K562 (cell line): ENCODE results near the gene FAM234A. TPM values are rescaled to one million over a fixed set of nuclear protein-coding genes. Genes with fewer than 3 reads are reported as not detected.
"Not testable (repeated sequence)": the region's sequence is repeated elsewhere in the genome, so short reads cannot be mapped to it uniquely, and the experiment has no call there.

Experiments
- ATAC-seq: fragments of 200-7000 bp; cut with Tn5 transposase; 3 replicates; pipeline ENCODE4 v1.9.1; 2020; ENCODE audit warnings: moderate library complexity
- BruUV-seq: library from RNA; stranded (reverse); fragments of 400-500 nt; replicated peaks from 2 replicates; lab custom pipeline; 2021; lab: Mats Ljungman, UMichigan
- CTCF ChIA-PET: fragments of 300-600 bp; formaldehyde crosslinking; extraction: SDS; loops from one replicate; lab custom pipeline; 2021; ENCODE audit warnings: low intra/inter-chr PET ratio; lab: Yijun Ruan, JAX
- POLR2A ChIA-PET: fragments of 300-600, 350-650 bp; sonication (Branson Sonifier 250); formaldehyde crosslinking; extraction: SDS; loops from one replicate; lab custom pipeline; 2021; ENCODE audit warnings: antibody characterized with exemption, inconsistent platforms; lab: Yijun Ruan, JAX
- DNase-seq, 4 experiments: peaks; one replicate each; pipeline versions ENCODE4 v3.0.0 to v3.0.0-alpha.2; 2011 to 2018; ENCODE audit warnings: low spot score in 3 of 4, mixed read lengths in 3 of 4; ENCODE audit errors: extremely low read depth in 1 of 4
- FAIRE-seq: peaks from 2 replicates; lab custom pipeline; 2011; peaks lifted over from hg19 to GRCh38; lab: Jason Lieb, UNC
- H2AFZ ChIP-seq: 2 replicates; pipeline ENCODE4 v1.6.0; 2011; ENCODE audit warnings: low read depth, low read length, control low read depth, inconsistent platforms
- H3K27ac ChIP-seq: fragments of 200-600 bp; 3 replicates; pipeline ENCODE4 v1.8.0; 2011; ENCODE audit warnings: low read depth, mild to moderate bottlenecking, control low read depth, inconsistent platforms, low read length, moderate library complexity, mixed read lengths; ENCODE audit errors: extremely low read depth
- H3K27me3 ChIP-seq, 2 experiments: fragments of 300-600 bp in 1 of 2; 2 replicates in 1 of 2; 3 replicates in 1 of 2; pipeline versions ENCODE4 v1.6.0 to v1.8.0; 2011; ENCODE audit warnings: inconsistent platforms in 2 of 2, low read length in 2 of 2, mild to moderate bottlenecking in 1 of 2, mixed read lengths in 1 of 2, moderate library complexity in 1 of 2; ENCODE audit not compliant: control insufficient read depth in 2 of 2, insufficient read depth in 2 of 2
- H3K36me3 ChIP-seq: fragments of 300-600 bp; 3 replicates; pipeline ENCODE4 v1.8.0; 2011; ENCODE audit warnings: mild to moderate bottlenecking, low read length, inconsistent platforms; ENCODE audit not compliant: control insufficient read depth, insufficient read depth
- H3K4me1 ChIP-seq, 2 experiments: fragments of 200-600 bp in 1 of 2; replicated peaks in 1 of 2; 2 replicates in 1 of 2; 3 replicates in 1 of 2; pipeline versions ENCODE4 v1.5.1 to v1.8.0; 2011; ENCODE audit warnings: inconsistent platforms in 2 of 2, low read length in 2 of 2, mild to moderate bottlenecking in 1 of 2, mixed read lengths in 1 of 2, moderate library complexity in 1 of 2; ENCODE audit not compliant: control insufficient read depth in 2 of 2, insufficient read depth in 2 of 2
- H3K4me2 ChIP-seq: 2 replicates; pipeline ENCODE4 v1.6.1; 2011; ENCODE audit warnings: low read length, control low read depth, inconsistent platforms, mixed read lengths; ENCODE audit not compliant: insufficient read depth
- H3K4me3 ChIP-seq: fragments of 200-600 bp; sonication (generic), shearing (Covaris generic); 2 replicates; pipeline ENCODE4 v1.5.1; 2016; ENCODE audit warnings: control low read depth, inconsistent platforms
- H3K79me2 ChIP-seq: fragments of 200-600 bp; 3 replicates; pipeline ENCODE4 v1.8.0; 2011; ENCODE audit warnings: low read length, inconsistent platforms; ENCODE audit not compliant: control insufficient read depth, insufficient read depth
- H3K9ac ChIP-seq, 2 experiments: 2 replicates each; pipeline versions ENCODE4 v1.6.0 to v1.6.1; 2011; ENCODE audit warnings: low read depth in 2 of 2, low read length in 2 of 2, control low read depth in 1 of 2, inconsistent platforms in 1 of 2, mild to moderate bottlenecking in 1 of 2, mixed read lengths in 1 of 2; ENCODE audit not compliant: insufficient read depth in 1 of 2
- H3K9me1 ChIP-seq: one replicate; pipeline ENCODE4 v1.6.0; 2011; ENCODE audit warnings: inconsistent platforms, mild to moderate bottlenecking, low read length, moderate library complexity; ENCODE audit not compliant: control insufficient read depth, insufficient read depth
- H3K9me3 ChIP-seq: replicated peaks from 2 replicates; pipeline ENCODE4 v1.5.1; 2011; ENCODE audit warnings: low read depth, low read length, inconsistent platforms; ENCODE audit not compliant: control insufficient read depth, insufficient read depth
- H4K20me1 ChIP-seq: replicated peaks from 2 replicates; pipeline ENCODE4 v1.6.1; 2011; ENCODE audit warnings: low read length, inconsistent platforms, mixed read lengths; ENCODE audit not compliant: control insufficient read depth, insufficient read depth
- CBFB ChIP-seq: sonication (generic); formaldehyde crosslinking; IDR thresholded peaks from 2 replicates; pipeline ENCODE4 v1.4.0; 2020; ENCODE audit warnings: mild to moderate bottlenecking, missing genetic modification reagents
- WGBS: fragments of 100-300 bp; shearing (Covaris generic); methylation state at CpG from one replicate; pipeline ENCODE4 v1.1.6; 2016; ENCODE audit warnings: low coverage, mixed read lengths; ENCODE audit not compliant: insufficient coverage; ENCODE audit errors: missing lambda C conversion rate; 5-methylcytosine and 5-hydroxymethylcytosine counted together
- in situ Hi-C: fragments of 300-500 bp; cut with MboI; formaldehyde crosslinking; loops from 4 replicates; pipeline ENCODE4 v1.15.0; 2018; ENCODE audit warnings: inconsistent platforms, mixed read lengths
- intact Hi-C: fragments of 100-400 bp; cut with micrococcal nuclease; formaldehyde crosslinking; loops from 2 replicates; pipeline ENCODE4 v1.14.2; 2022
- polyA plus RNA-seq, 8 experiments: library from polyadenylated mRNA; depleted of rRNA in 4 of 8; stranded (reverse) in 5 of 8; unstranded in 3 of 8; fragments of >200 nt; fragmentation: Nextera tagmentation in 2 of 8; fragmentation: Illumina TruSeq in 1 of 8; extraction: Ambion mirVana in 2 of 8; extraction: Trizol in 1 of 8; gene quantifications; 2 replicates each; pipeline versions ENCODE4 v1.2.1 to v1.2.3, GENCODE V29; 2011 to 2014; ENCODE audit warnings: inconsistent platforms in 1 of 8, missing spikeins in 1 of 8
- total RNA-seq, 7 experiments: library from RNA; depleted of rRNA in 6 of 7; stranded (reverse); fragments of >200 nt in 6 of 7; fragmentation: Illumina TruSeq in 2 of 7; extraction: Trizol in 2 of 7; gene quantifications; 2 replicates each; pipeline versions ENCODE4 v1.2.1 to v1.2.3, GENCODE V29; 2011 to 2021; ENCODE audit warnings: low replicate concordance in 1 of 7
- TF ChIP-seq, protein P1 (sequence below), 3 experiments: fragments of 200-800 bp in 1 of 3; sonication (Bioruptor generic) in 1 of 3; sonication (generic) in 1 of 3; formaldehyde crosslinking in 1 of 3; IDR thresholded peaks; 2 replicates each; pipeline versions ENCODE4 v1.6.1 to v1.8.0; 2016 to 2022; ENCODE audit warnings: mild to moderate bottlenecking in 2 of 3, missing compliant biosample characterization in 2 of 3, missing genetic modification characterization in 2 of 3, missing genetic modification reagents in 1 of 3
- TF ChIP-seq, protein P2 (sequence below): sonication (generic); formaldehyde crosslinking; IDR thresholded peaks from 2 replicates; pipeline ENCODE4 v1.9.0; 2022; ENCODE audit warnings: mild to moderate bottlenecking, missing genetic modification reagents

The FAM234A gene
- total and polyA plus RNA-seq, 9 of the 15 experiments (the other 6 are each of a cell fraction or from before 2014, with no cell fraction given): 1.0 to 47.9 (median 15.0) TPM

GRCh38 chr16:267562-267961, 32.9 kb downstream of the FAM234A start:
- ATAC-seq, CTCF ChIA-PET, H3K9ac ChIP-seq, H3K27ac ChIP-seq, H3K36me3 ChIP-seq, H3K4me3 ChIP-seq, H2AFZ ChIP-seq, H3K4me2 ChIP-seq, in situ Hi-C loops, H3K27me3 ChIP-seq, BruUV-seq, DNase-seq, H4K20me1 ChIP-seq, H3K9me3 ChIP-seq, H3K9me1 ChIP-seq, H3K79me2 ChIP-seq, intact Hi-C loops: not testable (repeated sequence)
- TF ChIP-seq CBFB (CRISPR knock-in tag): 0 out of 2 replicates have a peak, but pooled peaks have one; percentile 40
- TF ChIP-seq, protein P1, sequence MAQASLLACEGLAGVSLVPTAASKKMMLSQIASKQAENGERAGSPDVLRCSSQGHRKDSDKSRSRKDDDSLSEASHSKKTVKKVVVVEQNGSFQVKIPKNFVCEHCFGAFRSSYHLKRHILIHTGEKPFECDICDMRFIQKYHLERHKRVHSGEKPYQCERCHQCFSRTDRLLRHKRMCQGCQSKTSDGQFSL (CRISPR knock-in tag; IDR thresholded peaks at IDR 0.05): 0 out of 2 replicates have a peak, but pooled peaks have one; percentile 38
- TF ChIP-seq, protein P1 (tag; IDR thresholded peaks at IDR 0.05): not testable (repeated sequence)
- TF ChIP-seq, protein P2, sequence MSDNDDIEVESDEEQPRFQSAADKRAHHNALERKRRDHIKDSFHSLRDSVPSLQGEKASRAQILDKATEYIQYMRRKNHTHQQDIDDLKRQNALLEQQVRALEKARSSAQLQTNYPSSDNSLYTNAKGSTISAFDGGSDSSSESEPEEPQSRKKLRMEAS (CRISPR knock-in tag): peak; percentile 62; the same call in 1 of the 2 replicates
- peak; percentile 84 for FAIRE-seq
- peaks cover 0 to 65% of the 10 kb centered on the region in 2 experiments; a peak in 2 of 5 replicates for H3K4me1 ChIP-seq
- POLR2A ChIA-PET: interaction anchor here (1.1 kb wide), 1 partner anchor 9 kb away, joined by 5 read pairs; no protein-coding TSS in a partner anchor
- 67% methylated on average over 17 of the region's 17 CpGs for WGBS
